ENCODE results near the gene TEX48.

TEX48 gene

GRCh38 chr9:114666851-114667250 lies 15.1 kb downstream of the TEX48 start:
- no peak for DNase-seq (ENCODE audit: low read depth)

- no peak for DNase-seq (ENCODE audit: low read depth)
These were observed 15.6 kb downstream of the TEX48 start for GRCh38 chr9:114666401-114666800.

- no peak for DNase-seq (ENCODE audit: low read depth)
These were observed 17.8 kb downstream of the TEX48 start for GRCh38 chr9:114664181-114664580.

- peak; percentile 39 for DNase-seq (ENCODE audit: low read depth)
These were observed 19.7 kb downstream of the TEX48 start for GRCh38 chr9:114662081-114662989.

GRCh38 chr9:114657705-114658104 lies 24.3 kb downstream of the TEX48 start, which contains the start of gene TEX53:
Gene TEX53 (minus strand): TSS chr9:114657805. CDS start chr9:114657774, 31 bp downstream.
- DNase-seq (ENCODE audit: low read depth), result no peak

- no peak for DNase-seq (ENCODE audit: low read depth)
These were observed 25.7 kb downstream of the TEX48 start for GRCh38 chr9:114656301-114656700.

GRCh38 chr9:114655689-114656088 lies 26.3 kb downstream of the TEX48 start:
- DNase-seq (ENCODE audit: low read depth), result no peak

- peak; percentile 73 for DNase-seq (ENCODE audit: low read depth)
These were observed 28.3 kb downstream of the TEX48 start for GRCh38 chr9:114653556-114654159.

- no peak for DNase-seq (ENCODE audit: low read depth)
These were observed 29.0 kb downstream of the TEX48 start for GRCh38 chr9:114652776-114653555.

GRCh38 chr9:114643896-114644295 lies 38.1 kb downstream of the TEX48 start:
- DNase-seq (ENCODE audit: low read depth), result no peak

GRCh38 chr9:114643001-114643400 lies 39.0 kb downstream of the TEX48 start:
- DNase-seq (ENCODE audit: low read depth), result no peak

GRCh38 chr9:114641967-114642366 lies 40.0 kb downstream of the TEX48 start:
- DNase-seq (ENCODE audit: low read depth), result no peak

GRCh38 chr9:114638404-114638803 lies 43.6 kb downstream of the TEX48 start:
- no peak for DNase-seq (ENCODE audit: low read depth)

GRCh38 chr9:114634387-114634786 lies 47.6 kb downstream of the TEX48 start:
- DNase-seq (ENCODE audit: low read depth), result no peak

- no peak for DNase-seq (ENCODE audit: low read depth)
These were observed 48.4 kb downstream of the TEX48 start for GRCh38 chr9:114633438-114634089.

GRCh38 chr9:114631166-114631565 lies 50.8 kb downstream of the TEX48 start:
- DNase-seq (ENCODE audit: low read depth), result no peak

GRCh38 chr9:114629563-114630090 lies 52.4 kb downstream of the TEX48 start:
- DNase-seq (ENCODE audit: low read depth), result no peak

GRCh38 chr9:114627553-114627952 lies 54.4 kb downstream of the TEX48 start:
- DNase-seq (ENCODE audit: low read depth), result no peak

- DNase-seq (ENCODE audit: low read depth), result no peak
These were observed 55.5 kb downstream of the TEX48 start for GRCh38 chr9:114626415-114627020.

- DNase-seq (ENCODE audit: low read depth), result no peak
These were observed 57.3 kb downstream of the TEX48 start for GRCh38 chr9:114624677-114625076.

- DNase-seq (ENCODE audit: low read depth), result no peak
These were observed 59.9 kb downstream of the TEX48 start for GRCh38 chr9:114621975-114622609.

All from T follicular helper cell (primary cell).